ENCODE data around the gene ANO10.

DNA sequence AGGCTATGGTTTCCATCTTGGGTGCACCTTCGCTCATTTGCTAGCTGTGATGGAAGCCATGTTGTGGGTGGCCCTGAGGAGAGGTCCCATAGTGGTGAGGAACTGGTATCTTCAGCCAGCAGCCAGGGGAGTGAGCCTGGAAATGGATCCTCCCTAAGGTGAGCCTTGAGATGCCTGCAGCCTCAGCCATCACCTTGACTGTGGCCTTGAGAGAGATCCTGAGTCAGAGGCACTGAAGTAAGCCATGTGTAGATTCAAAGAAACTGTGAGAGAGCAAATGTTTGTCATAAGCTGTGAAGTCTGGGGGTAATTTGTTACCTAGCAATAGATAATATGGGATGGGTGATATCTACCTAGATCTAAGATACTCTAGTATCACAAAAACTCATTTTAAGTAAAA lies 230.2 kb downstream of the ANO10 start:
- TF ChIP-seq CTCF (IDR thresholded peaks at IDR 0.05) (no peak), POLR2A (IDR thresholded peaks at IDR 0.05) (no peak)
